ENCODE measurements around the gene NKPD1. TPM values are rescaled to one million over a fixed set of nuclear protein-coding genes. Genes with fewer than 3 reads are reported as not detected.

Gene NKPD1
- total and polyA plus RNA-seq, 2 donors (not counting 1 experiment from before 2014, with no cell fraction given): 0.27 to 0.36 TPM

DNA sequence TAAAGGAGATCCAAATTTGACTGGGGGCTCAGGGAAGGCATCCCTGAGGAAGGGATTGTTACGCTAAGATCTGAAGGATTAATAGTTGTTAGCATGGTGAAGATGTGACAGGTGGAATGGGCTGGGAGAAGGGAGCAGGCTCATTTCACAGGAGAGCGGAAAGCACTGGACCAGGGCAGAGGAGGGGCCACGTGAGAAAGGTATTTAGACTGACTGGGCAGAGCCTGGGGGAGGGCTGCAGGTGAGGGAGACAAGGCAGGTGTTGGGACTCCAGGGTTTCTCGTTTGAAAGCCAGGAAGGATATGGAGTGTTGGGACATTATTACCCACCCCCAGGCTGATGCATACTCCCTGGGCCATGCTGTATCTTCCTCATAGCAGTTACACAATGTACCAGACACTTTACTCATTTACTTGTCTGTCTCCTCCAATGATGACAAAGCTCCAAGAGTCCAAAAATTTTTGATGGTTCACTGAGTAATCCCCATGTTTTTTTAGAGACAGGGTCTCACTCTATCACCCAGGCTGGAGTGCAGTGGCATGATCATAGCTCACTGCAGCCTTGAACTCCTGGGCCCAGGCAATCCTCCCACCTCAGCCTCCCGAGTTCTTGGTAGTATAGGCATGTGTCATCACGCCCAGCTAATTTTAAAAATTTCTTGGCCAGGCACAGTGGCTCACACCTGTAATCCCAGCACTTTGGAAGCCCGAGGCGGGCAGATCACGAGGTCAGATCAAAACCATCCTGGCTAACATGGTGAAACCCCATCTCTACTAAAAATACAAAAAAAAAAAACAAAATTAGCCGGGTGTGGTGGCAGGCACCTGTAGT lies 14.9 kb upstream of the NKPD1 start:
- no peak overlapping the region for H3K9ac ChIP-seq (ENCODE audit: low read length)
- ChIA-PET CTCF (interaction anchor here (0.6 kb wide), 1 partner anchor 273 kb away, joined by 3 read pairs; no protein-coding TSS in a partner anchor), POLR2A (no interaction called here)
- no peak for DNase-seq
- no peaks in the 10 kb centered on the region for H3K9me3 ChIP-seq (ENCODE audit: control extremely low read depth in 1 of 3, control insufficient read depth in 2 of 3, insufficient read depth in 1 of 3, low read length in 2 of 3)
- H2AFZ ChIP-seq (ENCODE audit: insufficient read depth, low read depth, low read length, poor library complexity, severe bottlenecking): no peak overlapping the region
- Mint-ChIP-seq H3K4me1 (peaks cover 42% of the 10 kb centered on the region), H3K27me3 (no peaks in the 10 kb centered on the region), H3K4me3 (peak overlapping the region; percentile 29), H3K27ac (peak overlapping the region; percentile 17), H3K9me3 (ENCODE audit: insufficient read depth) (no peaks in the 10 kb centered on the region)
- 99% methylated on average over 8 of the region's 10 CpGs for WGBS (ENCODE audit: insufficient coverage)
- no peak for TF ChIP-seq EZH2 (IDR thresholded peaks at IDR 0.05; ENCODE audit: borderline replicate concordance, insufficient read depth, low read depth, low read length, poor library complexity, severe bottlenecking)
- TF ChIP-seq, protein P1, sequence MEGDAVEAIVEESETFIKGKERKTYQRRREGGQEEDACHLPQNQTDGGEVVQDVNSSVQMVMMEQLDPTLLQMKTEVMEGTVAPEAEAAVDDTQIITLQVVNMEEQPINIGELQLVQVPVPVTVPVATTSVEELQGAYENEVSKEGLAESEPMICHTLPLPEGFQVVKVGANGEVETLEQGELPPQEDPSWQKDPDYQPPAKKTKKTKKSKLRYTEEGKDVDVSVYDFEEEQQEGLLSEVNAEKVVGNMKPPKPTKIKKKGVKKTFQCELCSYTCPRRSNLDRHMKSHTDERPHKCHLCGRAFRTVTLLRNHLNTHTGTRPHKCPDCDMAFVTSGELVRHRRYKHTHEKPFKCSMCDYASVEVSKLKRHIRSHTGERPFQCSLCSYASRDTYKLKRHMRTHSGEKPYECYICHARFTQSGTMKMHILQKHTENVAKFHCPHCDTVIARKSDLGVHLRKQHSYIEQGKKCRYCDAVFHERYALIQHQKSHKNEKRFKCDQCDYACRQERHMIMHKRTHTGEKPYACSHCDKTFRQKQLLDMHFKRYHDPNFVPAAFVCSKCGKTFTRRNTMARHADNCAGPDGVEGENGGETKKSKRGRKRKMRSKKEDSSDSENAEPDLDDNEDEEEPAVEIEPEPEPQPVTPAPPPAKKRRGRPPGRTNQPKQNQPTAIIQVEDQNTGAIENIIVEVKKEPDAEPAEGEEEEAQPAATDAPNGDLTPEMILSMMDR (IDR thresholded peaks at IDR 0.05): no peak
- H3K27ac ChIP-seq (ENCODE audit: low read length in 2 of 2): no peak overlapping the region
- intact Hi-C loops (cut with micrococcal nuclease): no loop called here
- no peak overlapping the region for H3K4me2 ChIP-seq (replicated peaks; ENCODE audit: low read depth, low read length, poor library complexity, severe bottlenecking)
- H3K27me3 ChIP-seq (replicated peaks in 1 of 4; ENCODE audit: control extremely low read depth in 1 of 4, control insufficient read depth in 3 of 4, insufficient read depth in 4 of 4, low read length in 3 of 4): no peaks in the 10 kb centered on the region
- H3K4me3 ChIP-seq (ENCODE audit: control extremely low read depth in 1 of 5, extremely low read depth in 1 of 5, insufficient read depth in 1 of 5, low read depth in 2 of 5, low read length in 4 of 5): no peak overlapping the region
- ATAC-seq (ENCODE audit: low read depth): no peak
- peaks cover 30 to 47% of the 10 kb centered on the region in 2 donors for H3K4me1 ChIP-seq (ENCODE audit: control insufficient read depth in 2 of 2, insufficient read depth in 2 of 2, low read length in 2 of 2)
- H3K36me3 ChIP-seq (replicated peaks in 1 of 2; ENCODE audit: control extremely low read depth in 1 of 2, control insufficient read depth in 1 of 2, extremely low read depth in 1 of 2, insufficient read depth in 2 of 2, low read length in 1 of 2): no peaks in the 10 kb centered on the region
- peaks cover 61% of the 10 kb centered on the region for H3K79me2 ChIP-seq (ENCODE audit: control insufficient read depth, insufficient read depth, low read length)
- H4K20me1 ChIP-seq (ENCODE audit: control insufficient read depth, insufficient read depth, low read length, poor library complexity, severe bottlenecking): peaks cover 17% of the 10 kb centered on the region

DNA sequence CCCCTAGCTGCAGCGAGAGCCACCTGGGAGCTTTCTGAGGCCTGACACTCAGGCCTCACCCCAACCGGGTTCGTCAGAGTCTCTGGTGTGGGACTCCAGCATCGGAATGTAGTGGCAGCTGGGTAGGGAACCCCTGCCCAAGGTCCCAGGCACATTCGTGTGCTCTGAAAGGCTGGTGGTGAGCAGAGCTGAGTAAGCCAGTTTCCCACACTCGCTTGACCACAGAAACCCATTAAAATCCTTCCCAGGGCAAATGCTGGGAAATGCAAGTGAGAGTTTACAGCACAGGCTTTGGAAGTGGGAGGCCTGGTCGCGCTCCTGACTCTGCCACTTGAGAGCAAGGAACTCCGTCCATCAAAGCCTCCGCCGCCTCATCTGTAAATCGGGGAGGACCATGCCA lies 13.0 kb upstream of the NKPD1 start:
- no peak overlapping the region for H2AFZ ChIP-seq (ENCODE audit: insufficient read depth, low read depth, low read length, poor library complexity, severe bottlenecking)
- peaks cover 23 to 39% of the 10 kb centered on the region in 2 donors for H3K4me1 ChIP-seq (ENCODE audit: control insufficient read depth in 2 of 2, insufficient read depth in 2 of 2, low read length in 2 of 2)
- H3K4me3 Mint-ChIP-seq: no peak overlapping the region
- H3K9me3 Mint-ChIP-seq (ENCODE audit: insufficient read depth): no peaks in the 10 kb centered on the region
- H3K27me3 ChIP-seq (replicated peaks in 1 of 4; ENCODE audit: control extremely low read depth in 1 of 4, control insufficient read depth in 3 of 4, insufficient read depth in 4 of 4, low read length in 3 of 4): no peaks in the 10 kb centered on the region
- TF ChIP-seq, protein P1 (IDR thresholded peaks at IDR 0.05): no peak
- TF ChIP-seq EZH2 (IDR thresholded peaks at IDR 0.05; ENCODE audit: borderline replicate concordance, insufficient read depth, low read depth, low read length, poor library complexity, severe bottlenecking): no peak
- H3K9me3 ChIP-seq (ENCODE audit: control extremely low read depth in 1 of 3, control insufficient read depth in 2 of 3, insufficient read depth in 1 of 3, low read length in 2 of 3): no peaks in the 10 kb centered on the region
- H3K4me1 Mint-ChIP-seq: peaks cover 35% of the 10 kb centered on the region
- H3K79me2 ChIP-seq (ENCODE audit: control insufficient read depth, insufficient read depth, low read length): peaks cover 69% of the 10 kb centered on the region
- DNase-seq (no peak), ATAC-seq (ENCODE audit: low read depth) (no peak)
- H3K27ac Mint-ChIP-seq: no peak overlapping the region
- peaks cover 0 to 7% of the 10 kb centered on the region in 2 experiments for H3K36me3 ChIP-seq (replicated peaks in 1 of 2; ENCODE audit: control extremely low read depth in 1 of 2, control insufficient read depth in 1 of 2, extremely low read depth in 1 of 2, insufficient read depth in 2 of 2, low read length in 1 of 2)
- WGBS (ENCODE audit: insufficient coverage): 72% methylated on average over 10 of the region's 12 CpGs
- H3K27ac ChIP-seq (ENCODE audit: low read length in 2 of 2): peak overlapping the region; percentile 12 to 22
- H3K4me2 ChIP-seq (replicated peaks; ENCODE audit: low read depth, low read length, poor library complexity, severe bottlenecking): no peak overlapping the region
- intact Hi-C loops (cut with micrococcal nuclease): no loop called here
- no peaks in the 10 kb centered on the region for H3K27me3 Mint-ChIP-seq
- H4K20me1 ChIP-seq (ENCODE audit: control insufficient read depth, insufficient read depth, low read length, poor library complexity, severe bottlenecking): peaks cover 23% of the 10 kb centered on the region
- CTCF ChIA-PET: no interaction called here
- no peak overlapping the region for H3K9ac ChIP-seq (ENCODE audit: low read length)
- POLR2A ChIA-PET: no interaction called here
- no peak overlapping the region for H3K4me3 ChIP-seq (ENCODE audit: control extremely low read depth in 1 of 5, extremely low read depth in 1 of 5, insufficient read depth in 1 of 5, low read depth in 2 of 5, low read length in 4 of 5)

All from B cell (primary cell).